Thyroid gland (tissue), 4 donors: Measurements from ENCODE around the gene ALG12.

Source experiments
- CTCF ChIP-seq, 6 experiments: fragments of 200-600 bp in 3 of 6; fragments of 450-650 bp in 3 of 6; sonication (generic) in 3 of 6; IDR thresholded peaks; one replicate each; pipeline ENCODE4 v1.5.1; 2016 to 2019; ENCODE audit warnings: antibody characterized with exemption in 6 of 6, mild to moderate bottlenecking in 2 of 6, inconsistent platforms in 1 of 6, moderate library complexity in 1 of 6
- POLR2A ChIP-seq, 2 donors: fragments of 450-650 bp; IDR thresholded peaks; one replicate each; pipeline ENCODE4 v1.6.1; 2017; ENCODE audit warnings: antibody characterized with exemption in 2 of 2, mild to moderate bottlenecking in 2 of 2, moderate library complexity in 1 of 2

- TF ChIP-seq CTCF (IDR thresholded peaks at IDR 0.05) (no peak), POLR2A (IDR thresholded peaks at IDR 0.05) (peak in 1 of 2 donors; percentile 85)
Measured at GRCh38 chr22:49934160-49934890, 16.1 kb upstream of the ALG12 start.
